ENCODE results near the gene KCNG4.
A peak's percentile ranks its signal among the peaks of the same experiment; 100 is the strongest.
"Not testable (repeated sequence)": the region's sequence is repeated elsewhere in the genome, so short reads cannot be mapped to it uniquely, and the experiment has no call there.

KCNG4 gene

DNA sequence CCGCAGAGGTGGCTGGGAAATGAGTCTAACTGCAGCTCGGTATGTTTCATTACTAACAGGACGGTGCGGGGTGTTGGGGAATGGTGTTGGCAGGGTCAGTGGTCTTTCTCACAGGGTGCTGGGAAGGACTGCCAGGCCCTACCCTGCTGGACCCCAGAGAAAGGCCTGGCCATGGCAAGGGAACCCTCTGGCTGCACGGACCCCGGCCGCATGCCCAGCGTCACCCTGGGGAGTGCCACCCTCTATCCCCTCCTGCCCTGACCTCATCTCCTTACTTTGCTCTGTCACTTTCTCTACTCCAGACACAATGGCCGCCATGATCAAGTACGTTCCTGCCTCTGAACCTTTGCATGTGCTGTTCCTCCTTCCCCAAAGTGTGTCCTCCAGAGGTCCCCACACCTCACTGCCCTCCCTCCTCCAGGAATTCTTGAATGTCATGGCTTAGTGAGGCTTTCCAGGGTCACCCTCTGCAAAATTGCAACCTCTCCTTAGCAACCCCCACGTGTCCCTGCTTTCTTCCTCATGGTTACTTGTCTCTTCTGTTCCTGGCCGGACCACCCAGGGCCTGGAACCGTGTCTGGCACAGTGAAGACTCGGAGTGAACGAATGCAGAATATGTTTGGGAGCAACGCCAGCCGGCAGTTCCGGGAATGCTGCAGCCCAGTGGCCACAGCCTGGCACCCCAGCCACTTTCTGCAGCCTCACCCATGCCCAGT, 33.7 kb downstream of the KCNG4 start:
- no peak for DNase-seq

DNA sequence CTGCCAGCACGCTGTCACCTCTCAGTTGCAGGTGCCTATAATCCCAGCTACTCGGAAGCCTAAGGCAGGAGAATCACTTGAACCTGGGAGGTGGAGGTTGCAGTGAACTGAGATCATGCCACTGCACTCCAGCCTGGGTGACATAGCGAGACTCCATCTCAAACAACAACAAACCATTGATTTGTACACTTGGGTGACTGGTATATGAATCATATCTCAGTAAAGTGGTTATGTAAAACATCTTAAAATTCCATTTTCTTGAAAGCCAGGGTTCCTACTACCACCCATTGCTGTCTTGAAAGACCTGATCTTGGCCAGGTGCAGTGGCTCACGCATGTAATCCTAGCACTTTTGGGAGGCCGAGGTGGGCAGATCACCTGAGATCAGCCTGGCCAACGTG, 34.7 kb downstream of the KCNG4 start:
- DNase-seq = not testable (repeated sequence)

DNA sequence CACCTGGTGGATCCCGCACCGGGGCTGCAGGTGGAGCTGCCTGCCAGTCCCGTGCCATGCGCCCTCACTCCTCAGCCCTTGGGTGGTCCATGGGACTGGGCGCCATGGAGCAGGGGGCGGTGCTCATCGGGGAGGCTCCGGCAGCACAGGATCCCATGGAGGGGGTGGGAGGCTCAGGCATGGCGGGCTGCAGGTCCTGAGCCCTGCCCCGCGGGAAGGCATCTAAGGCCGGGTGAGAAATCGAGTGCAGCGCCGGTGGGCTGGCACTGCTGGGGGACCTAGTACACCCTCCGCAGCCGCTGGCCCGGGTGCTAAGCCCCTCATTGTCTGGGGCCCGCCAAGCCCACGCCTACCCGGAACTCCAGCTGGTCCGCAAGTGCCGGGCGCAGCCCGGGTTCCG, 35.3 kb downstream of the KCNG4 start:
- DNase-seq = not testable (repeated sequence)

DNA sequence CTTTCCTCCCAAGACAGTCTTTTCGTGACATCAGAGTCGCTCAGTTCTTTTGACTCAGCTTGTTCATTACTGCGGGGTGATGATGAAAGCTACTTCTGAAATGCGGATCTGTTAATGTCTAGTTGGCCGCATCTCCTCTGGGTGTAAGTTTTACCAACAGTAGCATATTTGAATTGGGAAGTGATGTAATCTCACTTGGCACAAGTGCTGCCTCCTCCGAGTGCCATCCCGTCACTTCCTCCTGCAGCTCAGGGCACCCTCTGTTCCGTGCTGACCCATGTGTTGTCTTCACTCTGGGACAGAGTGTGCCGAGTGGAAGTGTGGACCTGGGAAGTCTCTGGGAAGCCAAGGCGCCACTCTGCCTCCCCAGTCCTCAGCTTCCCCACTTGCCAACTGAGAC, 40.0 kb downstream of the KCNG4 start:
- peak; percentile 12 for DNase-seq

- no peak for DNase-seq
Observed at GRCh38 chr16:84199097-84199496, 40.7 kb downstream of the KCNG4 start.

- DNase-seq = no peak
Observed at GRCh38 chr16:84198401-84198800, 41.4 kb downstream of the KCNG4 start.

GRCh38 chr16:84197466-84198128, 42.2 kb downstream of the KCNG4 start:
- DNase-seq = no peak

GRCh38 chr16:84196727-84197394, 43.0 kb downstream of the KCNG4 start:
- DNase-seq = no peak

GRCh38 chr16:84196101-84196500, 43.7 kb downstream of the KCNG4 start:
- no peak for DNase-seq

- no peak for DNase-seq
Observed at GRCh38 chr16:84195201-84196093, 44.4 kb downstream of the KCNG4 start.

- no peak for DNase-seq
Observed at GRCh38 chr16:84194470-84195200, 45.2 kb downstream of the KCNG4 start.

DNA sequence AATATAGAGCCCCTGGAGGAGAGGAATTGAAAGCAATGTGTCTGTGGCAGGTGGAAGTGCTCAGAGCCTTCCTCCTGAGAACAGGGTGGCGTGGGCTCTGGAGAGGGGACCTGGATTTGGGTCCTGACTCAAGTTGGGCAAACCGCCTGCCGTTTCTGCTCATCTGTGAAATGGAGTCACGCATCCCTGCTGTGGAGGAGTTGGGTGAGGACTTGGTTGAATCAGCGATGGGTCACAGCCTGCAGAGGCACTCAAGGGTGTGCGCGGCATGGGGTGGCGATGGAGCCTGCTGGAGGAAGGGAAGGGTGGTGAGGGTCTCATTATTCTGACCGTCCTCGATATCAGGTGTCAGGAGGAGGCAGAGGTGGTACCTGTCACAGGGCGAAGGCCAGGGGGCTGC, 45.8 kb downstream of the KCNG4 start:
- DNase-seq = no peak

DNA sequence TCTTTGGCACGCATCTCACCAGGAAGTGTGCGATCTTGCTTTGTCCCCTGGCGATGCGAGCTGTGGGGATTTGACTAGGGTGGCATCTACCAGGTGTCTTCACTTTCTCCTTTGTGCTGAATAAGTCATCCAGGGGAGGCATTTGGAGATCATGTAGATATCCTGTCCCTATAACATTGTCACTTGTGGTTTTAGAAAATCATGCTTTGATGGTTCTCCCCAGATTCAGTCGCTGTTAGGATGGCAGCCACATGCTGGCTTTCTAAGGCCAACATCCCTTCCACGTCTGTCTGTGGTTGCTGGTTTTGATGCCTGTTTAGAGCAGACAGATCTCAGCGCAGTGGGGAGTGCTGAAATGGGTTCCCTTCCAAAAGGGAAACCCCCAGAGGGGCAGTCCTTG, 46.3 kb downstream of the KCNG4 start:
- DNase-seq = no peak

DNA sequence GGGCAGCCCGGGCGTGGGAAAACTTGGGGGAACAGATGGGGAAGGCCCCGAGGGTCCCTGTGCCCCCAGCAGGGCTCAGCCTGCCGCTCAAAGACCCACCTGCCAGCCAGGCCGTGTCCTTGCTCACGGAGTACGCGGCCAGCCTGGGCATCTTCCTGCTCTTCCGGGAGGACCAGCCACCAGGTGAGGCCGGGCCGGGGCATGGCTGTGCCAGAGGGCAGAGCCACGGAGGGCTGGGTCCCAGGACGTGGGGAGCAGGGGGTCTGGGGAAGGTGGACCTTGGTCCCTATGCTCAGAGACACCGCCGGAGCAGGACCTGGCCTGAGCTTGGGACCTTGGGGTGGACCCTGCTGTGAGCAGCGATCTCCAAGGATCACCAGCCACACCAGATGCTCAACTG, 48.3 kb downstream of the KCNG4 start:
- DNase-seq = no peak

DNA sequence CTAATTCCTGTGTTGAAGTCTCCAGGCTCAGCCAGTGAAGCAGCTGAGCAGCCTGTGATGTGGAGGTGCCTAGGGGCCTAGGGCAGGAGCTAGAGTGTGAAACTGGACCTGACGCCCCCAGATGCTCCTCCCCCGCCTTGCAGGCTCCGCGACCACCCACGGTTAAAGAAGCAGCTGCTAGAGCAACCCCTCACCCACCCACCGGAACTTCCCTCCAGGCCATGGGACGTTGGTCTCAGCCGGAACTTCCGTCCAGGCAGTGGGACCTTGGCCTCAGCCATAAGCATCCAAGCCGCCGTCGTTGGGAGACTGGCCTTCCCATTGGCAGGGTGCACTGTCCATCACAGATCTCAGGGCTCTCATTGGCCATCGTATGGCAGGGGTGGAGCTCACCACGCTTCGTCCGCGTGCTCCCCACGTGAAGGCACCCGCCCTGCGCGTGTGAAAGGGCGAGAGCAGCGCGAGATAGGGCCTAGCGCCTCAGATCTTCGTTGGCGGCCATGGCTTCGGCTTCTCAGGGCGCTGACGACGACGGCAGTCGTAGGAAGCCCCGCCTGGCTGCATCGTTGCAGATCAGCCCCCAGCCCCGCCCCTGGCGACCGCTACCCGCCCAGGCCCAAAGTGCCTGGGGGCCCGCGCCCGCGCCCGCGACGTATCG, 49.0 kb downstream of the KCNG4 start, which contains the start of gene ADAD2:
ADAD2 (plus strand) TSS at position 427 of the 658 bp plus-strand sequence; CDS start at position 501, 74 bp downstream.
- DNase-seq = no peak

GRCh38 chr16:84186685-84187437, 53.0 kb downstream of the KCNG4 start, which contains the start of gene TAF1C:
TSS of gene TAF1C (minus strand) at chr16:84187057. CDS start at chr16:84184988, 2,069 bp downstream.
- peak; percentile 37 for DNase-seq

DNA sequence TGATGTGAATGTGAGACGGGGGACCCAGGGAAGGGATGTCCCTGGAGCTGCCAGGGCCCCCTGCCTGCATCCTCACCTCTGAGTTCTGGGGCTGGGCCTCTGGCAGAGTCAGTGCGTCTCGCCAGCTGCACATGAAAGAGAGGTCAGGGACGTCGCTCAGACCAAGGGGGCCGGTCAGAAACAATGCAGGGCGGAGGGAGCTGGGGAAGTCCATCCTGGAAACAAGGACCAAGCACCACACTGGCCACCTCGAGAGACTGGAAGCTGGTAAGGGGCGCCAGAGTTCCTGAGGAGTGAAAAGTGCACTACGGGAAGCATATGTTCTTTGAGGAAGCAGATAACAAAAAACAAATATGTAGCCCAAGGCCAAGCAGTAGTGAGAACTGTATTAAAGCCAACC, 55.0 kb downstream of the KCNG4 start:
- DNase-seq = no peak

DNA sequence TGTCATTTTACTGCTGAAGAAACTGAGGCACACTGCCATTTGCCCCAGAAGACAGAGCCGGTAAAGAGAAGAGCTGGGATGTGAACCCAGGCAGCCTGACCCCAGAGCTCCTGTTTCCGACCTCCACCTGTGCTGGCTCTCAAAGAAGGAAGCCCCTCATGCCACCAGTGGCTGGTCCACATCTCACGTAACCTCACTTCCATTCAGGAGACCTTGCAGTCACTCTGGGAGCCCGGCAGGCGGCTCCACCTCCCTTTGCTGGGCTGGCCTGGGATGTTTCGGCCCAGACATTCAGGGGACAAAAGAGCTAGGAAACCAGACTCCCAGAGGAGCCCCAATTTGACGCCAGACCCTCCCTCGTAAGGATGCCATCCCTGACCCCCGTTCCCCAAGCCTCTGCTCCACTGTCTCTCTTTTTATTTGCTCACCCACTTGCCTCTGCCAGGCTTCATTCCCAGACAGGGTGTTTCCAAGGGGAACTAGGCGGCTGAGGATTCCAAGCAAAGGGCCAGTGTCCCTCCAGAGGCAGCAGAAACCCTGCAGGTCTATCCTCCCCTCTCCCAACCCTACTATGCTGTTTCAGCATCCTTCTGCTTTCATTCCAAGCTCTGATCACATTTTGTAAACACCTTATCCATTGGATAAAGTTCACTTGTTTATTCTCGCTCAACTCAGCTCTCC, 55.8 kb downstream of the KCNG4 start:
- DNase-seq = no peak

GRCh38 chr16:84183572-84183875, 56.3 kb downstream of the KCNG4 start:
- no peak for DNase-seq

Measured in SIG-M5 (cell line).